HUES6 (cell line): ENCODE measurements around the gene UBQLNL.

Experiments used
- H3K27ac ChIP-seq: 2 replicates; pipeline ENCODE4 v1.7.0; 2013; ENCODE audit warnings: low read depth, mild to moderate bottlenecking, low read length, inconsistent platforms
- H3K27me3 ChIP-seq: 2 replicates; pipeline ENCODE4 v1.6.1; 2013; ENCODE audit warnings: low read length; ENCODE audit not compliant: control insufficient read depth, insufficient read depth
- H3K36me3 ChIP-seq: 2 replicates; pipeline ENCODE4 v1.6.1; 2013; ENCODE audit warnings: low read length; ENCODE audit not compliant: control insufficient read depth, insufficient read depth
- H3K4me1 ChIP-seq: 2 replicates; pipeline ENCODE4 v1.6.1; 2013; ENCODE audit warnings: low read length; ENCODE audit not compliant: control insufficient read depth, insufficient read depth
- H3K4me3 ChIP-seq: 2 replicates; pipeline ENCODE4 v1.5.1; 2013; ENCODE audit warnings: low read depth, low read length
- H3K9ac ChIP-seq: one replicate; pipeline ENCODE4 v1.6.1; 2013; ENCODE audit warnings: mild to moderate bottlenecking, low read length
- H3K9me3 ChIP-seq: 2 replicates; pipeline ENCODE4 v1.6.1; 2013; ENCODE audit warnings: low read depth, low read length; ENCODE audit not compliant: control insufficient read depth, insufficient read depth

Gene UBQLNL

GRCh38 chr11:5516599-5516998, at the start of gene UBQLNL:
Gene UBQLNL (minus strand): TSS chr11:5516699. CDS start chr11:5516441, 258 bp downstream.
- H3K9ac ChIP-seq: no peak within 1 kb of the TSS
- H3K4me3 ChIP-seq: no peak within 1 kb of the TSS
- no peaks in the 10 kb centered on the region for H3K9me3 ChIP-seq
- no peaks in the 10 kb centered on the region for H3K4me1 ChIP-seq
- no peaks in the 10 kb centered on the region for H3K36me3 ChIP-seq
- no peak within 1 kb of the TSS for H3K27ac ChIP-seq
- H3K27me3 ChIP-seq: no peaks in the 10 kb centered on the region

DNA sequence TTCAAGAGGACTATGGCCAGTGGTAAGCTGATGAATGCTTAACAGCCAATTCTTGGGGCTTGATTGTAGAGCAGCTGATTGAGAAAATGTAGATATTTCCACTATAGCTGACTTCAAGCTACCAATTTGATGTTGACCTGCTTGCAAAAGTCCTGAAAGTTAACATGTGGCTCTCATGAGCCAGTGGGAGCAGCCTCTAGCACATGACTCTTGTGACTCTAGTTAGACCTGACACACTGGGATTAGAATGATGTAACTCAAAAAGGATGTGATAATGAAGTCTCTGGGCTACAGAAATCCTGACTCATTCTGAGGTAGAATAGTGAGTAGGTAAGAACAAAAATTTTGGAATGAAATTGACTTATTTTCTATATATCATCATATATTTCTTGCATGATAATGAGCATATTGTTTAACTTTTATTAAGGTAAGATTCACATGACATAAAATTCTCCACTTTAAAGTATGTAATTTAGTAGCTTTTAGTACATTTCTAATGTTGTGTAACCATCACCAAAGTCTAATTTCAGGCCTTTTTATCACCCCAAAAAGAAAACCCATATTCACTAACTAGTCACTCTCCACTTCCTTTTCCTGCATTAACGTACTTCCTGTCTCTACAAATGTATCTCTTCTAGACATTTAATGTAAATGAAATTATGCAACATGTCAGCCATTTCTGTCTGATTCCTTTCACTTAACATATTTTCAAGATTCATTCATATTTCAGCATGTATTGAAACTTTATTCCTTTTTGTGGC, 47.9 kb upstream of the UBQLNL start:
- Histone ChIP-seq H3K27me3 (no peaks in the 10 kb centered on the region), H3K4me3 (no peak overlapping the region)

DNA sequence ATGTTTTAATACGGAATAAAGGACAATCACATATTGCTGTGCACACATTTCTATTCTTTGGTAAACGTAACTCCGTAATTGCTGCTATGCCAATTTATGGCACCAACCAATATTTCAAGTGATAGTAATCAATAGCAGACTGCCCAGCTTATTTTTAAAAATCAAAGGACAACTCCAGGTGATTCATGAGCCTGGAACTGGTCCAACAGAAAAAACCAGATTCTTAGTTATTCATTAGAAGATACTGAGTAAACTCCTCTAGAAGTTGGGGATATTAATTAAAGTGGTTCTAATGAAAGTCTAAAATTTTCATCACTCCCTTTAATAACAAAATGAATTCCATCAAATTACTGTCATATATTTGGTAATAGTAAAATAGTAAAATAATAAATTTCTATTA, 41.3 kb upstream of the UBQLNL start:
- Histone ChIP-seq H3K36me3 (no peaks in the 10 kb centered on the region), H3K27me3 (no peaks in the 10 kb centered on the region)

More for the DNA sequence above, 47.9 kb upstream of the UBQLNL start:
- Histone ChIP-seq H3K9ac (no peak overlapping the region), H3K27ac (no peak overlapping the region), H3K4me1 (no peaks in the 10 kb centered on the region), H3K9me3 (no peaks in the 10 kb centered on the region), H3K36me3 (no peaks in the 10 kb centered on the region)

GRCh38 chr11:5556596-5557188, 40.2 kb upstream of the UBQLNL start:
- Histone ChIP-seq H3K9me3 (no peaks in the 10 kb centered on the region), H3K27ac (no peak overlapping the region), H3K9ac (no peak overlapping the region), H3K4me3 (no peak overlapping the region), H3K36me3 (no peaks in the 10 kb centered on the region), H3K27me3 (no peaks in the 10 kb centered on the region), H3K4me1 (0 out of 2 replicates have a peak, but pooled peaks cover 8% of the 10 kb centered on the region)

More for the DNA sequence above, 41.3 kb upstream of the UBQLNL start:
- H3K9ac ChIP-seq: no peak overlapping the region
- 0 out of 2 replicates have a peak, but pooled peaks cover 8% of the 10 kb centered on the region for H3K4me1 ChIP-seq
- H3K4me3 ChIP-seq: no peak overlapping the region
- no peak overlapping the region for H3K27ac ChIP-seq
- H3K9me3 ChIP-seq: no peaks in the 10 kb centered on the region

DNA sequence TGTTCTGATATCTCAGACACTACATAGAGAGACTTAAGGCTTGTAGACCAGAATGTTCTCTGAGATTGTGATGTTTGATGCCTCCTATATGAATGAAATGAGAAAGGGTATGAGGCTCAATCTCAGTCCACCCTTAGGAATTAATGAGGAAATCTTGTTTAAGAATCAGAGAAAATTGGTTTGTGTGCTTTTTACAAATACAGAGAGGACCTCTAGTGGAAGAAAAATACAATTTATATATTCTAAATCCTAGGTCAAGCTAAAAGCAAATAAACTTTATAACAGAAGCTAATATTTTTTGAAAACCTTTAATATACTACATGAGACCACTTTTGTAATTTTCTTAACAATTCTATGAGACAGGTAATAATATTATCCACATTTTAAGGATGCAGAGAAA, 36.8 kb upstream of the UBQLNL start:
- no peak overlapping the region for H3K4me3 ChIP-seq
- H3K36me3 ChIP-seq: no peaks in the 10 kb centered on the region
- no peaks in the 10 kb centered on the region for H3K9me3 ChIP-seq
- no peak overlapping the region for H3K27ac ChIP-seq
- no peak overlapping the region for H3K9ac ChIP-seq
- H3K4me1 ChIP-seq: 0 out of 2 replicates have a peak, but pooled peaks cover 8% of the 10 kb centered on the region
- no peaks in the 10 kb centered on the region for H3K27me3 ChIP-seq

GRCh38 chr11:5550440-5551095, 34.1 kb upstream of the UBQLNL start:
- Histone ChIP-seq H3K4me1 (no peaks in the 10 kb centered on the region), H3K4me3 (no peak overlapping the region), H3K9me3 (no peaks in the 10 kb centered on the region), H3K27me3 (no peaks in the 10 kb centered on the region), H3K9ac (no peak overlapping the region), H3K27ac (no peak overlapping the region), H3K36me3 (no peaks in the 10 kb centered on the region)

DNA sequence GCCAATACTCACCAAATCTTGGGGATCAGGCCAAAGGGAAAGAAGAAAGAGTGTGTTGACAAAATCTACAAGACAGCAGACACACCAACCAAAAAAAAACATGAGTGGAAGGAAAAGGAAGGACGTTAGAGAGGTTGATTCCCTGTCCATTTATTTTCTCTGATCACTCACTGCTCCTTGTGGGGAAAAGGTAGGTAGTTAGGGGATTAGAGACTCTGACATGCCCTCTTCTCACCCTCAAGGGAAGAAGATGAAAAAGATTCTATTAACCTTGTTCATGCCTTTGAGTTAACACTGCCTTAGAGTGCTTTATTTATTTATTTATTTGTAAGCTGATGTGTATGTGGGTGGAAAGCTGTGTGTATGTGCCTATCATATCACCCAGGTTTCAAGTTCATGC, 31.9 kb upstream of the UBQLNL start, which contains the start of gene OR52H1:
OR52H1 (minus strand) TSS at position 101 of the 400 bp plus-strand sequence. CDS start 3,035 bp downstream, outside the sequence.
- H3K9me3 ChIP-seq: no peaks in the 10 kb centered on the region
- no peaks in the 10 kb centered on the region for H3K4me1 ChIP-seq
- no peak within 1 kb of the TSS for H3K9ac ChIP-seq
- H3K4me3 ChIP-seq: no peak within 1 kb of the TSS
- no peaks in the 10 kb centered on the region for H3K27me3 ChIP-seq
- H3K27ac ChIP-seq: no peak within 1 kb of the TSS
- no peaks in the 10 kb centered on the region for H3K36me3 ChIP-seq

GRCh38 chr11:5547982-5548381, 31.5 kb upstream of the UBQLNL start:
- Histone ChIP-seq H3K9me3 (no peaks in the 10 kb centered on the region), H3K4me3 (no peak overlapping the region), H3K36me3 (no peaks in the 10 kb centered on the region), H3K27ac (no peak overlapping the region), H3K4me1 (no peaks in the 10 kb centered on the region), H3K9ac (no peak overlapping the region), H3K27me3 (no peaks in the 10 kb centered on the region)

DNA sequence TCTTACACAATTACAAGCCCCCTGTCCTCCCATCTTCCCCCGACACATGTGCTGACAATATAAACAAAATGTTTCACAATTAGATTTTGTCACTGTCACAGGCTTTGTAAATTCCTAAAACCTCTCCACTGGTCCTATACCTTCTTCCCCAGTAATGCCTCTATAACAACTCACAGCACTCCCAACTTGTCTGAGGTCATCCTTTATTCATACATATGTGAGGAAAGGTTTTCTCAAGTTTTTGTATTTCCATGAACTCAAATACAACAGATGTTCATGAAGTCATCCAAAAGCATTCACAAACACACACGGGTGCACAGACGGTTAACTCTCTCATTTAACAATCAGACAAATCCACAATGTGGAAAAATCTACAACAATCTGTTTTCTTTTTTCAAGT, 30.0 kb upstream of the UBQLNL start:
- H3K9ac ChIP-seq: no peak overlapping the region
- no peak overlapping the region for H3K27ac ChIP-seq
- no peaks in the 10 kb centered on the region for H3K27me3 ChIP-seq
- H3K4me1 ChIP-seq: no peaks in the 10 kb centered on the region
- H3K36me3 ChIP-seq: no peaks in the 10 kb centered on the region
- no peaks in the 10 kb centered on the region for H3K9me3 ChIP-seq
- no peak overlapping the region for H3K4me3 ChIP-seq

- H3K9ac ChIP-seq: no peak overlapping the region
- no peaks in the 10 kb centered on the region for H3K36me3 ChIP-seq
- no peak overlapping the region for H3K27ac ChIP-seq
- H3K9me3 ChIP-seq: no peaks in the 10 kb centered on the region
- H3K4me1 ChIP-seq: no peaks in the 10 kb centered on the region
- no peak overlapping the region for H3K4me3 ChIP-seq
- no peaks in the 10 kb centered on the region for H3K27me3 ChIP-seq
Measured at GRCh38 chr11:5541427-5541826, 24.9 kb upstream of the UBQLNL start.

DNA sequence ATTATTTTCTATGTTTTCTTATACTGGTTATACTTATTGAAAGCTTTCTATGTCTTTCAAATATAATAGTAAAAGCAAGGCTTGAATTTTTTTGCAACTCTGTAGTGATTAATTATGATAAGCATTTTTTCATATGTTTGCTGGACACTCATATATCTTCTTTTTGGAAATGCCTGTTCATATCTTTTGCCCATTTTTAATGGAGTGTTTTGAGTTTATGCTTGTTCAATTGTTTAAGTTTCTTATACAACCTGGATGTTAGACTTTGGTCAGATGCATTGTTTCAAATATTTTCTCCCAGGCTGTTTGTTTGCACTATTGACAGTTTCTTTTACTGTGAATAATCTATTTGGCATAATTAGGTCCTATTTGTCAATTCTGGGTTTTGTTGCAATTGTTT, 20.0 kb upstream of the UBQLNL start:
- no peak overlapping the region for H3K27ac ChIP-seq
- no peaks in the 10 kb centered on the region for H3K9me3 ChIP-seq
- H3K36me3 ChIP-seq: no peaks in the 10 kb centered on the region
- no peak overlapping the region for H3K9ac ChIP-seq
- H3K4me3 ChIP-seq: no peak overlapping the region
- H3K4me1 ChIP-seq: no peaks in the 10 kb centered on the region
- H3K27me3 ChIP-seq: no peaks in the 10 kb centered on the region
